ENCODE data around the gene MRPL37.
"Not testable (repeated sequence)": the region's sequence is repeated elsewhere in the genome, so short reads cannot be mapped to it uniquely, and the experiment has no call there.

Gene MRPL37

GRCh38 chr1:54177726-54178125 lies 22.2 kb upstream of the MRPL37 start:
- in situ Hi-C loops (cut with HindIII; ENCODE audit: low pct_unique_long_range_greater_than_20kb, low sequenced_read_pairs) = no loop called here
- no peak for TF ChIP-seq JUND (IDR thresholded peaks at IDR 0.05; ENCODE audit: low read depth)
- DNase-seq (ENCODE audit: low read depth in 1 of 2, low spot score in 1 of 2) = no peak

DNA sequence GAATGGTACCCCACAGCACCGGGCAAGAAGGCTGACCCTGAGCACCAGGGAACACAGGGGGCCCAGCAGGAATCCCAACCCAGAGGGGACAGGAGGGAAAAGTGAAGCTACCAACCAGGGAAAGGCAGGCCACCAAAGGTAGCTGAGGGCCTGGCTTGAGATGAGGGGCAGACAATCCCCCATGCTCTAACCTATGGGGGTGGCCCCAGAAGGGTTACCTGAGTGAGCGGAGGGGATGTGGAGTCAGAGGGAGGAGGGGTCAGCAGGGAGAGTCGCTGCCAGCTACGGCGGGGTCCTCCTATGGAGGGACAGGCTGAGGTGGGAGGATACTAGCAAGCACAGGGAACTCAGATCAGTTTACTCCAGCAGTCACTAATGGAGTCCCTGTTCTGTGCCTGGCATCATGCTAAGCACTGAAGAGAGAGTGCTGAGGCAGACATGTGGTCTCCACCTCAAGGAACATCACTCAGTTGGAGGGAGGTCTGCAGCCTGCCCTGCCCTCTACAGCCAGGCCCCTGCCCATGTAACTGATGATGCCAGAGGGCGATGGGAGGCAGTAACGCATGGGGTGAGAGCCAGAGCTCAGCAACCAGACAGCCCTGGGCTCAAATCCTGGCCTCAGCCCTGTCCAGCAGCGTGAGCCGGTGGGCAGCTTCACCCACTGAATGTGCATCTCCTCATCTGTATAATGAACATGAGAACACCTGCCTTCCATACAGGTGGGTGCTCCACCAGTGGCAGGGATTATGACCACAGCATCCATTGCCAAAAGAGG lies 21.5 kb upstream of the MRPL37 start:
- no peak for DNase-seq (ENCODE audit: low read depth in 1 of 2, low spot score in 1 of 2)
- in situ Hi-C loops (cut with HindIII; ENCODE audit: low pct_unique_long_range_greater_than_20kb, low sequenced_read_pairs) = no loop called here
- no peak for TF ChIP-seq JUND (IDR thresholded peaks at IDR 0.05; ENCODE audit: low read depth)

- in situ Hi-C loops (cut with HindIII; ENCODE audit: low pct_unique_long_range_greater_than_20kb, low sequenced_read_pairs) = no loop called here
- no peak for DNase-seq (ENCODE audit: low read depth in 1 of 2, low spot score in 1 of 2)
- no peak for TF ChIP-seq JUND (IDR thresholded peaks at IDR 0.05; ENCODE audit: low read depth)
These were observed 19.1 kb upstream of the MRPL37 start for GRCh38 chr1:54180701-54181360.

DNA sequence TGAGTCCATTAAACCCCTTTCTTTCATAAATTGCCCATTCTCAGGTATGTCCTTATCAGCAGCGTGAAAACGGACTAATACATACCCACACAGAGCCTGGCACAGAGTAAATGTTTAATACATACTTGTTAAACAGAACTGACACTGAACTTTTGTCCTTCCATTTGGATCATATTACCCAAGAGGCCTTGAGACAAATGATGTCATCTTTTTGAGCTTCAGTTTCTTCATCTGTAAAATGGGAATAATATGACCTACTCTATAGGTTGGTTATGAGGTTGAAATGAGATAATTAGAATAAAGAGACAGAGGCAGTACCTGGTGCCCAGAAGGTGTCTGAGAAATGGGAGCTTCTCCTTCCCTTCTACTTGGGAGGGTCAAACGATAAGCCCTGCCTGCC lies 13.9 kb upstream of the MRPL37 start:
- no peak for DNase-seq (ENCODE audit: low read depth in 1 of 2, low spot score in 1 of 2)
- TF ChIP-seq JUND (IDR thresholded peaks at IDR 0.05; ENCODE audit: low read depth) = no peak
- in situ Hi-C loops (cut with HindIII; ENCODE audit: low pct_unique_long_range_greater_than_20kb, low sequenced_read_pairs) = no loop called here

DNA sequence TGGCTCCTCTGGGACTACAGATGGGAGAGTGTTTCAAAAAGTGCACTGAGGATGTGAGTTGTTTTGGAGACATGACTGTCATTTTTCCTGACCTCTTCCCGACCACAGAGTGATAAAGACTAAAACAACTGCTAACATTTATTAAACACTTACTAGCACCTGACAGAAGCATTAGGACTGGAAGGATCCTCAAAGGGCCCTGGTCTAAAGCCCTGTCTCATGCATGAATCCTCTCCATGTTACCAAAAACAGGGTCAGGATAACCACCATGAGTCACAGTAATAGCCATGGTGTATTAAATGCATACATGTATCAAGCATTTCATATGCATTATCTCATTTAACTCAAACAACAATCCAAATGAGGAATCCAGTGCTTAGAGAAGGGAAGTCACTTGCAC lies 11.7 kb upstream of the MRPL37 start:
- no peak for DNase-seq (ENCODE audit: low read depth in 1 of 2, low spot score in 1 of 2)
- no peak for TF ChIP-seq JUND (IDR thresholded peaks at IDR 0.05; ENCODE audit: low read depth)
- in situ Hi-C loops (cut with HindIII; ENCODE audit: low pct_unique_long_range_greater_than_20kb, low sequenced_read_pairs) = no loop called here

- no peak for TF ChIP-seq JUND (IDR thresholded peaks at IDR 0.05; ENCODE audit: low read depth)
- in situ Hi-C loops (cut with HindIII; ENCODE audit: low pct_unique_long_range_greater_than_20kb, low sequenced_read_pairs) = no loop called here
These were observed 9.4 kb upstream of the MRPL37 start for GRCh38 chr1:54190526-54190925.

DNA sequence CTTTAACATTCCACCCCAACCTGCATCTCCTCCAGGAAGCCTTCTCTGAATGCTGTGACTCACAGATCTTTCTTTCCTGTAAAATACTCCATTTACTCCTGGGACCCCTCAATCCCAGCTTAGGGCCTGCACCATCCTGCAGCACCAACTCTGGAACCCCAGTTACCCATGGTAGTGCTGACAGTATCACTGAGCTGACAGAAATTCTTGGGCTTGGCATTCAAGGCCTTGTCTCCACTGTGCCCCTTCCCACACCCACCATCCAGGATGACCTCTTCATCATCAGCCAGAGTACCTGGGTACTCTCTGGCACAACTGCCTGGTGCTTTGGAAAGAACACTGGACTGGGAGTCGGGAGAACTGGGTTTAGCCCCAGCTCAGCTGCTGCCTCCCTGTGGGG lies 8.4 kb upstream of the MRPL37 start:
- TF ChIP-seq JUND (IDR thresholded peaks at IDR 0.05; ENCODE audit: low read depth) = no peak
- DNase-seq (ENCODE audit: low read depth in 1 of 2, low spot score in 1 of 2) = no peak
- in situ Hi-C loops (cut with HindIII; ENCODE audit: low pct_unique_long_range_greater_than_20kb, low sequenced_read_pairs) = no loop called here

More at GRCh38 chr1:54190526-54190925, 9.4 kb upstream of the MRPL37 start:
- DNase-seq (ENCODE audit: low read depth in 1 of 2, low spot score in 1 of 2) = no peak

DNA sequence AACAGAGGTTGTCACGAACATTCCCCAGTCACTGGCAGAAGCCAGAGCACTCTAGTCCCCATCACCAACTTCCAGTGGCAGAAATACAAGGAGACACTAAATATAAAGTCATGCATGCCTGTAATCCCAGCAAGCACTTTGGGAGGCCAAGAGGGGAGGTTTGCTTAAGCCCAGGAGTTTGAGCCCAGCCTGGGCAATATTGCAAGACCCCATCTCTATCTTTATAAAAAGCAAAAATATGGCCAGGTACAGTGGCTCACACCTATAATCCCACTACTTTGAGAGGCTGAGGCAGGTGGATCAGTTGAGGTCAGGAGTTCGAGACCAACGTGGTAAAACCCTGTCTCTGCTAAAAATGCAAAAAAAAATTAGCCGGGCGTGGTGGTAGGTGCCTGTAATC lies 6.5 kb upstream of the MRPL37 start:
- DNase-seq (ENCODE audit: low read depth in 1 of 2, low spot score in 1 of 2) = no peak
- in situ Hi-C loops (cut with HindIII; ENCODE audit: low pct_unique_long_range_greater_than_20kb, low sequenced_read_pairs) = no loop called here
- no peak for TF ChIP-seq JUND (IDR thresholded peaks at IDR 0.05; ENCODE audit: low read depth)

GRCh38 chr1:54199151-54199764 lies 709 bp upstream of the MRPL37 start:
- no peak for TF ChIP-seq JUND (IDR thresholded peaks at IDR 0.05; ENCODE audit: low read depth)
- peak; percentile 7 to 10 for DNase-seq (ENCODE audit: low read depth in 1 of 2, low spot score in 1 of 2)

DNA sequence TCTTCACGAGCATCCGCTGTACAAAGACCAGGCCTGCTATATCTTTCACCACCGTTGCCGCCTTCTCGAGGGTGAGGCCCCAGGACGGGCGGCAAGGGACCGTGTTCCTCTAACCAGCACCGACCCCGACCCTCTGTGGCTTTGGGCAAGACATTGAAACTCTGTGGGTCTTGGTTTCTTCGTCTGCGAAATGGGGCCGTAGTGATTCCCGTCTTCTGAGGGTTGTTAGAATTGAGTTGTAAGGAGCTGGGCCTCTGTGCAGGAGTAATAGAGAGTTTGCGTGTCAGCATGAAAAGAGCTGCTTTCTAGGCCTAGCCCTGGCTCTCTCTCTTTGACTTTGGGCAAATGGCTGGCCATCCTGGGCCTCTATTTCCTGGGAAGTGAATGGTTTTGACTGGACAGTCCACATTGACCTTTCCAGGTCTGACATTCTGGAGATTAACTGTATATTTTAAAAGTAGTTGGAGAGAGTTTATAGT lies 591 bp downstream of the MRPL37 start:
- in situ Hi-C loops (cut with HindIII; ENCODE audit: low pct_unique_long_range_greater_than_20kb, low sequenced_read_pairs) = no loop called here
- TF ChIP-seq JUND (IDR thresholded peaks at IDR 0.05; ENCODE audit: low read depth) = no peak
- no peak for DNase-seq (ENCODE audit: low read depth in 1 of 2, low spot score in 1 of 2)

More at GRCh38 chr1:54199151-54199764, 709 bp upstream of the MRPL37 start:
- in situ Hi-C loops (cut with HindIII; ENCODE audit: low pct_unique_long_range_greater_than_20kb, low sequenced_read_pairs) = no loop called here

DNA sequence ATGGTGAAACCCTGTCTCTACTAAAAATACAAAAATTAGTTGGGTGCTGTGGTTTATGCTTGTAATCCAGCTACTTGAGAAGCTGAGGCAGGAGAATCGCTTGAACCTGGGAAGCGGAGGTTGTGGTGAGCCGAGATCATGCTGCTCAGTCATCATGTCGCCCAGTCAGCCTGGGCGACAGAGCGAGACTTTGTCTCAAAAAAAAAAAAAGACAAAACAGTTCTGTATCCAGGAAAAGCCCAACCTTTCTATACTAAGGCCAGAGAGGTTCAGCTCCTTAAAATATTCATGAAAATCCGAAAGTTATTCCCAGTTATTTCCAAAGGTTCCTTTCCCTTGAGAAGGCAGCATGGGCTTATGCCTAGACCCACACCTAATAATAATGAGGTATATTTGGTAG lies 4.2 kb downstream of the MRPL37 start:
- in situ Hi-C loops (cut with HindIII; ENCODE audit: low pct_unique_long_range_greater_than_20kb, low sequenced_read_pairs) = no loop called here
- DNase-seq (ENCODE audit: low read depth in 1 of 2, low spot score in 1 of 2) = no peak
- no peak for TF ChIP-seq JUND (IDR thresholded peaks at IDR 0.05; ENCODE audit: low read depth)

DNA sequence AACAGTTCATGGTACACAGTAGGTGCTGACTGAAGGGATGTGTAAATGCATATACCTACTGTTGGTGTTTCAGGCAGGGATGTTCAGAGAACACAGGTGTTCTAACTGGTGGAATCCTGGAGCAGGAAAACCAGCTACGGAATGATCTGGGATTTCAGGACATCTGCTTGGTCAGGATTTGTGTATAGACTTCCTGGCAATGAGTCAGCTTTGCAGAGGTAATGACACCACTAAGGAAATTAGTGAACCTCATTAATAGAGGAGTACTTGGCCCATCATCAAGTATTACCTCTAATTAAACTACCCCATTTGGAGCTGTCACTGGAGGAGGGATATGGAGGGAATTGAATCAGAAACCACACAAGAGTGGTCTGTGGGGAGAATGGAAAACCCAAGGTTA lies 7.3 kb downstream of the MRPL37 start:
- DNase-seq (ENCODE audit: low read depth in 1 of 2, low spot score in 1 of 2) = no peak
- in situ Hi-C loops (cut with HindIII; ENCODE audit: low pct_unique_long_range_greater_than_20kb, low sequenced_read_pairs) = no loop called here
- no peak for TF ChIP-seq JUND (IDR thresholded peaks at IDR 0.05; ENCODE audit: low read depth)

GRCh38 chr1:54207896-54208295 lies 7.9 kb downstream of the MRPL37 start:
- in situ Hi-C loops (cut with HindIII; ENCODE audit: low pct_unique_long_range_greater_than_20kb, low sequenced_read_pairs); DNase-seq (ENCODE audit: low read depth in 1 of 2, low spot score in 1 of 2): not testable (repeated sequence)

Data from T47D (cell line).